OCI-LY3 (cell line): ENCODE data around the gene CDR2.

Experiments used
- H2AFZ ChIP-seq: fragments of 200-600, 300-600 bp; shearing (Covaris generic); 2 replicates; pipeline ENCODE4 v1.6.0; 2014; ENCODE audit warnings: antibody characterized with exemption, low read depth, low read length
- H3K27ac ChIP-seq: fragments of 200-600, 300-600 bp; sonication (generic); 2 replicates; pipeline ENCODE4 v1.5.1; 2014; ENCODE audit warnings: mild to moderate bottlenecking, low read length, moderate library complexity, mixed read lengths
- H3K27me3 ChIP-seq: fragments of 200-600, 300-600 bp; sonication (generic); 2 replicates; pipeline ENCODE4 v1.6.1; 2014; ENCODE audit warnings: low read depth, low read length, mixed read lengths
- H3K36me3 ChIP-seq: fragments of 200-600, 300-600 bp; sonication (generic); replicated peaks from 2 replicates; pipeline ENCODE3; 2014; ENCODE audit warnings: low read depth, low read length, mixed read lengths
- H3K4me1 ChIP-seq: fragments of 300-600, 200-600 bp; sonication (generic); 2 replicates; pipeline ENCODE4 v1.6.1; 2014; ENCODE audit warnings: low read length, mixed read lengths
- H3K4me2 ChIP-seq: fragments of 200-600, 300-600 bp; sonication (generic); 2 replicates; pipeline ENCODE4 v1.6.1; 2014; ENCODE audit warnings: low read length, mixed read lengths
- H3K4me3 ChIP-seq: fragments of 300-600, 200-600 bp; sonication (generic); 2 replicates; pipeline ENCODE4 v1.5.1; 2014; ENCODE audit warnings: antibody characterized with exemption, mild to moderate bottlenecking, low read length, moderate library complexity
- H3K79me2 ChIP-seq: fragments of 300-600, 200-600 bp; shearing (Covaris generic); 2 replicates; pipeline ENCODE4 v1.6.1; 2014; ENCODE audit warnings: mild to moderate bottlenecking, low read length, mixed read lengths
- H3K9ac ChIP-seq: fragments of 300-600, 200-600 bp; shearing (Covaris generic); 2 replicates; pipeline ENCODE4 v1.6.0; 2014; ENCODE audit warnings: mild to moderate bottlenecking, low read length, moderate library complexity
- H3K9me3 ChIP-seq: fragments of 200-600, 300-600 bp; shearing (Covaris generic); 2 replicates; pipeline ENCODE4 v1.6.1; 2014; ENCODE audit warnings: low read length, mixed read lengths; ENCODE audit not compliant: insufficient read depth
- H4K20me1 ChIP-seq: fragments of 200-600, 300-600 bp; sonication (generic); 2 replicates; pipeline ENCODE4 v1.6.1; 2016; ENCODE audit warnings: low read length, mixed read lengths; ENCODE audit not compliant: insufficient read depth
- CTCF ChIP-seq: fragments of 200-600, 300-600 bp; sonication (generic); IDR thresholded peaks from 2 replicates; pipeline ENCODE4 v1.5.1; 2014; ENCODE audit warnings: antibody characterized with exemption, low read length, low read depth
- EZH2phosphoT487 ChIP-seq: fragments of 200-600 bp; shearing (Covaris generic); IDR thresholded peaks from 2 replicates; pipeline ENCODE4 v1.6.1; 2018; ENCODE audit warnings: antibody characterized with exemption, mixed run types, low read depth

Gene CDR2

GRCh38 chr16:22316411-22316811 is 58.0 kb downstream of the CDR2 start:
- H3K4me3 ChIP-seq, result no peak overlapping the region
- no peak overlapping the region for H3K9ac ChIP-seq
- peaks cover 1% of the 10 kb centered on the region; the same call in 1 of the 2 replicates for H3K79me2 ChIP-seq
- 0 out of 2 replicates have a peak, but pooled peaks cover under 1% of the 10 kb centered on the region for H4K20me1 ChIP-seq
- no peaks in the 10 kb centered on the region for H3K4me1 ChIP-seq
- H3K27ac ChIP-seq, result no peak overlapping the region
- no peaks in the 10 kb centered on the region for H3K27me3 ChIP-seq
- no peak overlapping the region for H3K4me2 ChIP-seq
- no peaks in the 10 kb centered on the region for H3K9me3 ChIP-seq
- H3K36me3 ChIP-seq, result peaks cover 38% of the 10 kb centered on the region
- no peak overlapping the region for H2AFZ ChIP-seq
- TF ChIP-seq CTCF (no peak), EZH2phosphoT487 (no peak)

GRCh38 chr16:22315979-22316378 is 58.4 kb downstream of the CDR2 start:
- H3K79me2 ChIP-seq, result no peaks in the 10 kb centered on the region
- no peak overlapping the region for H3K27ac ChIP-seq
- no peak for TF ChIP-seq EZH2phosphoT487
- TF ChIP-seq CTCF, result no peak
- no peaks in the 10 kb centered on the region for H3K27me3 ChIP-seq
- no peak overlapping the region for H3K4me2 ChIP-seq
- H3K36me3 ChIP-seq, result peaks cover 36% of the 10 kb centered on the region
- H3K9ac ChIP-seq, result no peak overlapping the region
- H3K4me3 ChIP-seq, result no peak overlapping the region
- H3K9me3 ChIP-seq, result no peaks in the 10 kb centered on the region
- H4K20me1 ChIP-seq, result no peaks in the 10 kb centered on the region
- H3K4me1 ChIP-seq, result no peaks in the 10 kb centered on the region
- no peak overlapping the region for H2AFZ ChIP-seq

- Histone ChIP-seq H3K27ac (no peak overlapping the region), H3K9ac (no peak overlapping the region), H3K9me3 (no peaks in the 10 kb centered on the region), H3K79me2 (no peaks in the 10 kb centered on the region), H3K36me3 (peaks cover 33% of the 10 kb centered on the region), H3K27me3 (no peaks in the 10 kb centered on the region), H3K4me2 (no peak overlapping the region), H3K4me3 (no peak overlapping the region), H2AFZ (no peak overlapping the region), H4K20me1 (no peaks in the 10 kb centered on the region), H3K4me1 (no peaks in the 10 kb centered on the region)
- TF ChIP-seq CTCF, result no peak
- TF ChIP-seq EZH2phosphoT487, result no peak
These were observed 59.5 kb downstream of the CDR2 start for GRCh38 chr16:22314661-22315626.

- H3K9ac ChIP-seq, result no peak overlapping the region
- H4K20me1 ChIP-seq, result no peaks in the 10 kb centered on the region
- H3K36me3 ChIP-seq, result peaks cover 43% of the 10 kb centered on the region
- no peaks in the 10 kb centered on the region for H3K4me1 ChIP-seq
- H3K27me3 ChIP-seq, result no peaks in the 10 kb centered on the region
- no peak overlapping the region for H2AFZ ChIP-seq
- no peak overlapping the region for H3K27ac ChIP-seq
- no peak overlapping the region for H3K4me2 ChIP-seq
- no peaks in the 10 kb centered on the region for H3K79me2 ChIP-seq
- TF ChIP-seq EZH2phosphoT487 (no peak), CTCF (no peak)
- no peaks in the 10 kb centered on the region for H3K9me3 ChIP-seq
- no peak overlapping the region for H3K4me3 ChIP-seq
These were observed 60.4 kb downstream of the CDR2 start for GRCh38 chr16:22313876-22314470.
